Measurements from ENCODE around the gene ERO1B.

Gene ERO1B

GRCh38 chr1:236172041-236172579, 109.6 kb downstream of the ERO1B start:
- TF ChIP-seq SIN3A (IDR thresholded peaks at IDR 0.05; ENCODE audit: borderline replicate concordance, insufficient read depth, low read length) = no peak
- TF ChIP-seq POLR2AphosphoS5 (IDR thresholded peaks at IDR 0.05; ENCODE audit: low read depth, low read length) = no peak
- TF ChIP-seq TAF1 (IDR thresholded peaks at IDR 0.05; ENCODE audit: borderline replicate concordance, insufficient read depth, low read length) = no peak
- no peak for TF ChIP-seq REST (IDR thresholded peaks at IDR 0.05; ENCODE audit: insufficient read depth in 1 of 2, low read depth in 2 of 2, low read length in 2 of 2)
- TF ChIP-seq FOXP2 (optimal IDR thresholded peaks at IDR 0.05; ENCODE audit: borderline replicate concordance, extremely low read depth, extremely low read length, insufficient read depth) = no peak

GRCh38 chr1:236168716-236169429, 112.9 kb downstream of the ERO1B start:
- TF ChIP-seq REST (IDR thresholded peaks at IDR 0.05; ENCODE audit: insufficient read depth in 1 of 2, low read depth in 2 of 2, low read length in 2 of 2) = no peak
- no peak for TF ChIP-seq POLR2AphosphoS5 (IDR thresholded peaks at IDR 0.05; ENCODE audit: low read depth, low read length)
- no peak for TF ChIP-seq SIN3A (IDR thresholded peaks at IDR 0.05; ENCODE audit: borderline replicate concordance, insufficient read depth, low read length)
- peak; percentile 81 for TF ChIP-seq FOXP2 (optimal IDR thresholded peaks at IDR 0.05; ENCODE audit: borderline replicate concordance, extremely low read depth, extremely low read length, insufficient read depth)

GRCh38 chr1:236167578-236167977, 114.2 kb downstream of the ERO1B start:
- TF ChIP-seq FOXP2 (optimal IDR thresholded peaks at IDR 0.05; ENCODE audit: borderline replicate concordance, extremely low read depth, extremely low read length, insufficient read depth) (no peak), POLR2AphosphoS5 (IDR thresholded peaks at IDR 0.05; ENCODE audit: low read depth, low read length) (no peak), SIN3A (IDR thresholded peaks at IDR 0.05; ENCODE audit: borderline replicate concordance, insufficient read depth, low read length) (no peak), TAF1 (IDR thresholded peaks at IDR 0.05; ENCODE audit: borderline replicate concordance, insufficient read depth, low read length) (no peak), REST (IDR thresholded peaks at IDR 0.05; ENCODE audit: insufficient read depth in 1 of 2, low read depth in 2 of 2, low read length in 2 of 2) (no peak)

GRCh38 chr1:236167154-236167553, 114.6 kb downstream of the ERO1B start:
- TF ChIP-seq FOXP2 (optimal IDR thresholded peaks at IDR 0.05; ENCODE audit: borderline replicate concordance, extremely low read depth, extremely low read length, insufficient read depth) (no peak), SIN3A (IDR thresholded peaks at IDR 0.05; ENCODE audit: borderline replicate concordance, insufficient read depth, low read length) (no peak), POLR2AphosphoS5 (IDR thresholded peaks at IDR 0.05; ENCODE audit: low read depth, low read length) (no peak), REST (IDR thresholded peaks at IDR 0.05; ENCODE audit: insufficient read depth in 1 of 2, low read depth in 2 of 2, low read length in 2 of 2) (no peak), TAF1 (IDR thresholded peaks at IDR 0.05; ENCODE audit: borderline replicate concordance, insufficient read depth, low read length) (no peak)

Data from PFSK-1 (cell line).